ENCODE measurements around the gene CACNA1G.

DNA sequence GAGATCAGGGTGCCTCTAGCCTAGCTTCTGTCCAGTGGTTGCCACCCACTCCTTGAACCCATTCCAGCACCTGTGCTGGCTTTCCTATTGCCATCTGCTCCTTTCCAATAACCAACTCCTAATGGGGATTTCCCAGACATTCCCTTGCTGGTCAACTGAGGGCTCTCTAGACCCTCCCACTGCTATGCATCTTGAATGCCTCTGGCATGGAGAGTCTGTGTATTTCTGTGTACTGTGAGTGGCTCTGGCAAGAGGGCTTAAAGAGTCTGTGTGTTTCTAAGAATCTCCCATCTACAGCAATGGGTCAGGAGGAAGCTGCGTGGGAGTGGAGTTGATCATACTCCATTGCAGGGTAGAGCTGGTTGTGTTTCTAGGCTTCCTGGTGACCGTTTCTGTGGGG, 39.0 kb upstream of the CACNA1G start:
- TF ChIP-seq CTCF (conservative IDR thresholded peaks at IDR 0.05; ENCODE audit: low read depth, low read length) (no peak), EZH2 (IDR thresholded peaks at IDR 0.05; ENCODE audit: low read length, unreplicated experiment) (no peak)

Measured in PC-3 (cell line).